OCI-LY1 (cell line): ENCODE measurements around the gene SLCO3A1.

Experiments
- H2AFZ ChIP-seq: fragments of 200-600 bp; sonication (generic), shearing (Covaris generic); 2 replicates; pipeline ENCODE4 v1.6.0; 2014; ENCODE audit warnings: antibody characterized with exemption, mild to moderate bottlenecking, low read length
- H3F3A ChIP-seq: fragments of 200-600 bp; sonication (generic), shearing (Covaris generic); 2 replicates; pipeline ENCODE4 v1.6.0; 2014; ENCODE audit warnings: mild to moderate bottlenecking, antibody characterized with exemption, low read length, moderate library complexity; ENCODE audit not compliant: insufficient read depth
- H3K27ac ChIP-seq: fragments of 200-600 bp; sonication (generic); 2 replicates; pipeline ENCODE4 v1.5.1; 2014; ENCODE audit warnings: low read length, mixed run types, mild to moderate bottlenecking, low read depth; ENCODE audit not compliant: poor library complexity, severe bottlenecking
- H3K27me3 ChIP-seq: fragments of 200-600 bp; sonication (generic); 2 replicates; pipeline ENCODE4 v1.6.0; 2014; ENCODE audit warnings: antibody characterized with exemption, mild to moderate bottlenecking, low read length, moderate library complexity; ENCODE audit not compliant: insufficient read depth
- H3K36me3 ChIP-seq: fragments of 200-600 bp; sonication (generic); 2 replicates; pipeline ENCODE4 v1.6.1; 2014; ENCODE audit warnings: mild to moderate bottlenecking, antibody characterized with exemption, low read length, moderate library complexity, mixed read lengths; ENCODE audit not compliant: insufficient read depth
- H3K4me1 ChIP-seq: fragments of 200-600 bp; sonication (generic); 2 replicates; pipeline ENCODE4 v1.5.1; 2014; ENCODE audit warnings: mild to moderate bottlenecking, low read length, moderate library complexity; ENCODE audit not compliant: insufficient read depth, severe bottlenecking
- H3K4me2 ChIP-seq: fragments of 200-600 bp; sonication (generic), shearing (Covaris generic); 2 replicates; pipeline ENCODE4 v1.6.1; 2014; ENCODE audit warnings: low read length
- H3K4me3 ChIP-seq: fragments of 200-600 bp; sonication (generic); 2 replicates; pipeline ENCODE4 v1.5.1; 2014; ENCODE audit warnings: low read length, low read depth, mild to moderate bottlenecking, mixed read lengths; ENCODE audit not compliant: poor library complexity, severe bottlenecking
- H3K79me2 ChIP-seq: fragments of 200-600 bp; shearing (Covaris generic); 2 replicates; pipeline ENCODE4 v1.6.1; 2016; ENCODE audit warnings: mixed run types, low read length, mixed read lengths; ENCODE audit not compliant: insufficient read depth
- H3K9ac ChIP-seq: fragments of 200-600 bp; sonication (generic), shearing (Covaris generic); 2 replicates; pipeline ENCODE4 v1.6.1; 2014; ENCODE audit warnings: mild to moderate bottlenecking, low read length, mixed read lengths
- H3K9me2 ChIP-seq: fragments of 200-600 bp; sonication (generic), shearing (Covaris generic); 2 replicates; pipeline ENCODE4 v1.6.1; 2014; ENCODE audit warnings: low read depth, mild to moderate bottlenecking, low read length, mixed read lengths
- H3K9me3 ChIP-seq: fragments of 200-600 bp; shearing (Covaris generic); 2 replicates; pipeline ENCODE4 v1.6.1; 2014; ENCODE audit warnings: low read length, mixed read lengths
- H4K20me1 ChIP-seq: fragments of 200-600 bp; sonication (generic), shearing (Covaris generic); 2 replicates; pipeline ENCODE4 v1.6.0; 2016; ENCODE audit warnings: mild to moderate bottlenecking, low read length; ENCODE audit not compliant: insufficient read depth
- EZH2 ChIP-seq: fragments of 200-600 bp; sonication (generic), shearing (Covaris generic); IDR thresholded peaks from 2 replicates; pipeline ENCODE4 v1.8.0; 2017; ENCODE audit warnings: borderline replicate concordance, mixed run types, mild to moderate bottlenecking, antibody characterized with exemption, low read length, moderate library complexity, mixed read lengths
- TF ChIP-seq, protein P1 (sequence below): fragments of 200-600 bp; sonication (generic), shearing (Covaris generic); IDR thresholded peaks from 2 replicates; pipeline ENCODE4 v1.5.1; 2017; ENCODE audit warnings: mild to moderate bottlenecking, antibody characterized with exemption, low read length, moderate library complexity, mixed read lengths

The SLCO3A1 gene

DNA sequence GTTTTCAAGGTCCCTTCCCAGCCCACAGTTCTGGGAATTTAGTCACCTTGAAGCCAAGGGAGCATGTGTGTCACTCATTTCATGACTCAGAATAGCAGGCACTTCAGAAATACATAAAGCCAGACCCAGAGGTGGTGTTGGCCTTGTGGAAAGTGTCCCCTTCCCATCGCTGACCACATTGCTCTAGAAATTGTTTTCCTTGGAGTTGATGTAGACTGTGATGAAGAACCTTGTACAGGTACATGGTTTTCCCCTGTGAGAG is 158.8 kb downstream of the SLCO3A1 start:
- Histone ChIP-seq H3K27me3 (no peaks in the 10 kb centered on the region), H4K20me1 (no peaks in the 10 kb centered on the region), H3K4me1 (no peaks in the 10 kb centered on the region), H3K36me3 (no peaks in the 10 kb centered on the region), H2AFZ (no peak overlapping the region), H3F3A (no peaks in the 10 kb centered on the region), H3K4me2 (no peak overlapping the region), H3K9me2 (no peaks in the 10 kb centered on the region), H3K4me3 (no peak overlapping the region), H3K9ac (no peak overlapping the region), H3K9me3 (no peaks in the 10 kb centered on the region), H3K79me2 (no peaks in the 10 kb centered on the region), H3K27ac (no peak overlapping the region)
- no peak for TF ChIP-seq EZH2
- TF ChIP-seq, protein P1, sequence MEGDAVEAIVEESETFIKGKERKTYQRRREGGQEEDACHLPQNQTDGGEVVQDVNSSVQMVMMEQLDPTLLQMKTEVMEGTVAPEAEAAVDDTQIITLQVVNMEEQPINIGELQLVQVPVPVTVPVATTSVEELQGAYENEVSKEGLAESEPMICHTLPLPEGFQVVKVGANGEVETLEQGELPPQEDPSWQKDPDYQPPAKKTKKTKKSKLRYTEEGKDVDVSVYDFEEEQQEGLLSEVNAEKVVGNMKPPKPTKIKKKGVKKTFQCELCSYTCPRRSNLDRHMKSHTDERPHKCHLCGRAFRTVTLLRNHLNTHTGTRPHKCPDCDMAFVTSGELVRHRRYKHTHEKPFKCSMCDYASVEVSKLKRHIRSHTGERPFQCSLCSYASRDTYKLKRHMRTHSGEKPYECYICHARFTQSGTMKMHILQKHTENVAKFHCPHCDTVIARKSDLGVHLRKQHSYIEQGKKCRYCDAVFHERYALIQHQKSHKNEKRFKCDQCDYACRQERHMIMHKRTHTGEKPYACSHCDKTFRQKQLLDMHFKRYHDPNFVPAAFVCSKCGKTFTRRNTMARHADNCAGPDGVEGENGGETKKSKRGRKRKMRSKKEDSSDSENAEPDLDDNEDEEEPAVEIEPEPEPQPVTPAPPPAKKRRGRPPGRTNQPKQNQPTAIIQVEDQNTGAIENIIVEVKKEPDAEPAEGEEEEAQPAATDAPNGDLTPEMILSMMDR = no peak

DNA sequence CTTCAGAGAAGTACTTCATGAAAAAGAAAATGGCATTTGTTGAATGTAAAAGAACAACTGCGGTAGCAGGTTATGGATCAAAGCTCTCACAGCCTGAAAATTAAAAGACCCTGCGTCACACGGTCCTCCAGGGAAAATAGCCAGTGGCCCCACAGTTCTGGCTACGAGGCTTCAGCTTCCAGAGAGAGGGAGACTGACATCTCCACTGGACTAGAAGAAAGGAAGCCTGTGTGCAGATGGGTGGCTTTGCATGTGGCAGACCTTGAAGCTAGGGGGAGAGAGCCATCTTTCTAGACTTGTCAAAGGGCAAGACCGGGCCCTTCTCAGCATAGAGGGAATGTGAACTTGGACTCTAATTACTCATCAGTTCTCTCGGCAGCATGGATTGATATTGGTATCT is 159.4 kb downstream of the SLCO3A1 start:
- Histone ChIP-seq H3K4me2 (no peak overlapping the region), H3K79me2 (no peaks in the 10 kb centered on the region), H3K27me3 (no peaks in the 10 kb centered on the region), H3K9me3 (no peaks in the 10 kb centered on the region), H3K27ac (no peak overlapping the region), H2AFZ (no peak overlapping the region), H3K4me3 (no peak overlapping the region), H4K20me1 (no peaks in the 10 kb centered on the region), H3K36me3 (no peaks in the 10 kb centered on the region), H3F3A (no peaks in the 10 kb centered on the region), H3K9me2 (no peaks in the 10 kb centered on the region), H3K9ac (no peak overlapping the region), H3K4me1 (no peaks in the 10 kb centered on the region)
- TF ChIP-seq, protein P1 = no peak
- TF ChIP-seq EZH2 = no peak

DNA sequence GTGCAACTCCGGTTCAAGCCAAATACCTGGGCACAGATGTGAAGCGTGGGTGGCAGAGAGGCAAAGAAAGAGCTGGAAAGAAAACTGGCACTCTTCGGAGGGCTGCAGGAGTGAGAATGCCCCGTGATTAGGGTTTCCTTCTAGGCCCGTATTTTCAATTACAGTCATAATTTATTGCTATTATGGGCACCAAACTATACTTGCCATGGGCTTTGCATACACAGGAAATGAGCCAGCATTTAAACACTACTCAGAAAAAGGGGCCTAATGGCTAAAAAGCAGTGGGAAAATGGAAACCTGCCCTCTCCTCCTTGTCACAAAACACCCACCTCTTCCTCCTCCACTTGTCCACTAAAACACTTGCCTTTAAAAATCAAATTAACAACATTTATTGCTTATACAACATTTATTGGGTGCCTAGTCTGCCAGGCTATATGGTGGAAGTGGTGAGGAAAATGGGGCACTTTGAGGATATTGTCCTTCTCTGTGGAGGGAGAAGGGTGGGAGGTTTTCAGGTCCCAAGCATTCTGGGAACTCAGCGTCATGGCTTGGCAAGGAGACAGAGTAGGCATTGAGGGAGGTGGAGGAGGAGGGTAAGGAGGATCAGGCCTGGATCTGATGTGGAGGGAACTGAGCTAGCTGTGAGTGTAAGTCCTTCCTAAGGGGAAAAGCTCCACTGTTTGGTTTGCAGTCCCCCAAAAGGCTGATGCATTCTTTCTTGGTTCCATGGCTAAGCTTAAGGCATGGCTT is 160.9 kb downstream of the SLCO3A1 start:
- Histone ChIP-seq H3K4me2 (no peak overlapping the region), H3K4me1 (no peaks in the 10 kb centered on the region), H3K79me2 (no peaks in the 10 kb centered on the region), H3K9me2 (no peaks in the 10 kb centered on the region), H4K20me1 (no peaks in the 10 kb centered on the region), H3K9ac (no peak overlapping the region), H3K36me3 (no peaks in the 10 kb centered on the region), H3F3A (no peaks in the 10 kb centered on the region), H3K27ac (no peak overlapping the region), H3K4me3 (no peak overlapping the region), H3K9me3 (no peaks in the 10 kb centered on the region), H3K27me3 (no peaks in the 10 kb centered on the region), H2AFZ (no peak overlapping the region)
- TF ChIP-seq, protein P1 = no peak
- TF ChIP-seq EZH2 = no peak
